GM21367 (cell line): ENCODE results near the gene GPR160.
"Not testable (repeated sequence)": the region's sequence is repeated elsewhere in the genome, so short reads cannot be mapped to it uniquely, and the experiment has no call there.

ENCODE experiments used
- ATAC-seq: cut with Tn5 transposase; IDR thresholded peaks from one replicate; pipeline ENCODE4 v1.9.1; 2021; ENCODE audit not compliant: unreplicated experiment

Gene GPR160

GRCh38 chr3:170037463-170038433 is at the start of gene GPR160:
GPR160 (plus strand) TSS chr3:170037995; CDS start chr3:170083973, 45,978 bp downstream.
- peak; percentile 80 for ATAC-seq

- no peak for ATAC-seq
Measured at GRCh38 chr3:169990431-169990830, 47.4 kb upstream of the GPR160 start.

- no peak for ATAC-seq
Measured at GRCh38 chr3:169992156-169992555, 45.6 kb upstream of the GPR160 start.

GRCh38 chr3:169992781-169993180 is 45.0 kb upstream of the GPR160 start:
- no peak for ATAC-seq

- no peak for ATAC-seq
Measured at GRCh38 chr3:169993761-169994160, 44.0 kb upstream of the GPR160 start.

GRCh38 chr3:169996063-169996462 is 41.7 kb upstream of the GPR160 start:
- ATAC-seq = no peak

GRCh38 chr3:169998668-169999131 is 39.1 kb upstream of the GPR160 start:
- ATAC-seq = no peak

- peak; percentile 91 for ATAC-seq
Measured at GRCh38 chr3:169999433-169999832, 38.4 kb upstream of the GPR160 start.

GRCh38 chr3:170000051-170000450 is 37.7 kb upstream of the GPR160 start:
- no peak for ATAC-seq

GRCh38 chr3:170002231-170002630 is 35.6 kb upstream of the GPR160 start:
- ATAC-seq = no peak

- no peak for ATAC-seq
Measured at GRCh38 chr3:170002879-170003278, 34.9 kb upstream of the GPR160 start.

- ATAC-seq = no peak
Measured at GRCh38 chr3:170003881-170004356, 33.9 kb upstream of the GPR160 start.

- ATAC-seq = peak; percentile 92
Measured at GRCh38 chr3:170007031-170007663, 30.6 kb upstream of the GPR160 start.

GRCh38 chr3:170010498-170010897 is 27.3 kb upstream of the GPR160 start:
- ATAC-seq = no peak

GRCh38 chr3:170012683-170013400 is 25.0 kb upstream of the GPR160 start:
- ATAC-seq = no peak

- no peak for ATAC-seq
Measured at GRCh38 chr3:170016057-170016456, 21.7 kb upstream of the GPR160 start.

GRCh38 chr3:170019306-170019705 is 18.5 kb upstream of the GPR160 start:
- ATAC-seq = not testable (repeated sequence)

- no peak for ATAC-seq
Measured at GRCh38 chr3:170021083-170021482, 16.7 kb upstream of the GPR160 start.

- ATAC-seq = no peak
Measured at GRCh38 chr3:170022336-170022735, 15.5 kb upstream of the GPR160 start.

GRCh38 chr3:170023165-170023564 is 14.6 kb upstream of the GPR160 start:
- no peak for ATAC-seq

- no peak for ATAC-seq
Measured at GRCh38 chr3:170024581-170024980, 13.2 kb upstream of the GPR160 start.
